ENCODE results near the gene ELFN2.

- TF ChIP-seq POLR2AphosphoS5 (IDR thresholded peaks at IDR 0.05; ENCODE audit: insufficient read depth, low read depth, low read length) (peak; percentile 80), JUN (IDR thresholded peaks at IDR 0.05; ENCODE audit: borderline replicate concordance, insufficient read depth, insufficient read length, low read depth) (peak; percentile 88)
These were observed 27.8 kb upstream of the ELFN2 start for GRCh38 chr22:37454857-37455686.

Data from endothelial cell of umbilical vein (primary cell).